Stimulated activated memory B cell treated with anti-CD40 and anti-IgM and Interleukin-4, amounts not matched to agents 10 μg/mL and 1 μg/mL and 100 μg/mL, for 72 hours (primary cell): ENCODE results near the gene TOX4.
"Not testable (repeated sequence)": the region's sequence is repeated elsewhere in the genome, so short reads cannot be mapped to it uniquely, and the experiment has no call there.

Source experiments
- ATAC-seq: fragments of 150-1000 bp; cut with Tn5 transposase; 2 replicates; pipeline ENCODE4 v1.10.0; 2021
- H3K27ac Mint-ChIP-seq: one replicate; pipeline ENCODE4 v1.8.0; 2022; ENCODE audit warnings: mild to moderate bottlenecking, mixed read lengths
- H3K27me3 Mint-ChIP-seq: one replicate; pipeline ENCODE4 v1.8.0; 2022; ENCODE audit warnings: mixed read lengths
- H3K36me3 Mint-ChIP-seq: one replicate; pipeline ENCODE4 v1.8.0; 2022; ENCODE audit warnings: mixed read lengths
- H3K4me1 Mint-ChIP-seq: one replicate; pipeline ENCODE4 v1.8.0; 2022; ENCODE audit warnings: mixed read lengths
- H3K4me3 Mint-ChIP-seq: one replicate; pipeline ENCODE4 v1.8.0; 2022; ENCODE audit warnings: mild to moderate bottlenecking, moderate library complexity, mixed read lengths
- H3K9me3 Mint-ChIP-seq: one replicate; pipeline ENCODE4 v1.8.0; 2022; ENCODE audit warnings: mixed read lengths

Gene TOX4

DNA sequence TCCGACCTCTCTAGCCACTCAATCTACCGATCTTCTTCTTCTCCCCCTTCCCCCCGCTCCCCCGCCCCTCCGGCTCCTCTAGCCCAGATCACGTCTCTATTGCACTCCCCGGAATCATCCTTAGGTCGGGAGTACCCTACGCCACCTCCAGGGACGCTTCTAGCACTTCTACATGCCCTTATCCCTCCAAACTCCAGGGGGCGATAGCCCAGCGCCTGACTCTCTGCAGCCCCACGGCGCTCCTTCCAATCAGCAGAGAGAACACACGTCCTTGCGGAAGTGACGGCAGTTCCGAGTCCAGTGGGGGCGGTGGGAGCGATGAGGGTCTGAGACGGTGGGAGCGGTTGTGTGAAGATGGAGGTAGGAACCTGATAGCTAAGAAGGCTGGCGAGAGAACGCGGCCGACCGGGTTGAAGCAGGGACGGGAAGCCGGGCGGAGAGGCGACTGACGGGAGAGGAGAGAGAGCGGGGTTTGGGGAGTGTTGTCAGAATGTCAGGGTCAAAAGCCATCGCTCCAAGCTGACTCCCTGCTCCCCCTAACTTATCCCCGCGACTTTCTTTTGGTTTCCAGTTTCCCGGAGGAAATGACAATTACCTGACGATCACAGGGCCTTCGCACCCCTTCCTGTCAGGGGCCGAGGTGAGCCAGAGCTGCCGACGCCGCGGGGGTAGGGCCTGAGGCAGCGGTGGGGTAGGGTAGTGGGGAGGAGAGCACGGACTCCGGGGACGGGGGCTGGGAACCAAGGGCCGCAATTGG lies at the start of gene TOX4, which contains the start of gene RAB2B:
Gene TOX4, plus strand, starts transcription at position 271 of the 757 bp plus-strand sequence. Its CDS starts 84 bp downstream, at position 355.
Gene RAB2B, minus strand, starts transcription at position 35 of the 757 bp plus-strand sequence. CDS start 87 bp downstream, outside the sequence.
- peak; percentile 100 for ATAC-seq
- Mint-ChIP-seq H3K27ac (peak within 1 kb of the TSS; percentile 87), H3K4me3 (peak within 1 kb of the TSS; percentile 95), H3K4me1 (peaks cover 44% of the 10 kb centered on the region), H3K36me3 (peaks cover 28% of the 10 kb centered on the region), H3K27me3 (no peaks in the 10 kb centered on the region), H3K9me3 (no peaks in the 10 kb centered on the region)

- ATAC-seq = no peak
- Mint-ChIP-seq H3K36me3 (peaks cover 75% of the 10 kb centered on the region), H3K27me3 (no peaks in the 10 kb centered on the region), H3K27ac (no peak overlapping the region), H3K4me3 (no peak overlapping the region), H3K4me1 (peaks cover 14% of the 10 kb centered on the region), H3K9me3 (no peaks in the 10 kb centered on the region)
These were observed 48.1 kb upstream of the TOX4 start for GRCh38 chr14:21428930-21429329.

DNA sequence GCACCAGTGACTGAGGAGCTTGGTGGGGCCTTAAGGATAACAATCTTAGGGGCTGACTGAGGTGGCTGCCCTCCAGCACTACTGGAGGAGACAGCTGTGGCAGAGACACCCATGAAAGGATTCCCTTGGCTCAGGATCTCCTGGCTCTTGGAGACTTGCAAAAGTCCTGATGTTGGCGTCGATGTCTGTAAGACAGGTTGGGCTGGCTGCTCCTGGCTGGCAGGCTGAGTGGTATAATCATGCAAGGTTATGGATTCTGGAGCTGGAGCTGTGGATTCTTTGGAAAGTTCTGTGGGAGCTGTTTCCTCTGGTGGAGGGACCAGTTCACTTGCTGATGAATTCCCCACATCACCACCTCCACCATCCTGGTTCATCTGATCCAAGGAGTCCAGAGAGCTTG lies 45.9 kb upstream of the TOX4 start:
- H3K4me3 Mint-ChIP-seq = no peak overlapping the region
- H3K9me3 Mint-ChIP-seq = no peaks in the 10 kb centered on the region
- H3K4me1 Mint-ChIP-seq = peaks cover 32% of the 10 kb centered on the region
- H3K36me3 Mint-ChIP-seq = peaks cover 63% of the 10 kb centered on the region
- H3K27me3 Mint-ChIP-seq = no peaks in the 10 kb centered on the region
- ATAC-seq = no peak
- no peak overlapping the region for H3K27ac Mint-ChIP-seq

DNA sequence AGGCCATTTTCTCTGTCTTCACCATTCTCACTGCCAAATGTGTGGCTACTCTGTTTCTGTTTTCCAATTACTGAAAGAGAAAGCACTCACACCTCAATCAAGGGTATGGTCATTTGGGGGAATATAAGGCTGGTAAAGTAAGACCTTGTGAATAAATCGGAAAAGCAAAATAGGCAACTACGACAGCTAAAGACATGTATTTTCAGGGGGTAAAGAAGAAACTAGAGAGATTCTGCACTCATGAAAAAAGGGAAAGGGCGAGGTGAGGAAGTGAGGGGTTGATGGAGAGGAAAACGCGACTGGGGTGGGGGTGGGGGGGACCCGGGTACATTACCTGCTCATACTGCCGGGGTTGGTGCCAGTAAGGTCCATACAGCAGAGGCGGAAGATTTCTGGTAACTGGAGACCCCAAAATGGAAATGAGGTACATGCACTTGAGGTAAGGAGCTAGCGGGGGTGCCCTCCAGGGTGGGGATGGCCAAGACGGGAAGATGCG lies 40.4 kb upstream of the TOX4 start:
- H3K4me1 Mint-ChIP-seq = peaks cover 65% of the 10 kb centered on the region

DNA sequence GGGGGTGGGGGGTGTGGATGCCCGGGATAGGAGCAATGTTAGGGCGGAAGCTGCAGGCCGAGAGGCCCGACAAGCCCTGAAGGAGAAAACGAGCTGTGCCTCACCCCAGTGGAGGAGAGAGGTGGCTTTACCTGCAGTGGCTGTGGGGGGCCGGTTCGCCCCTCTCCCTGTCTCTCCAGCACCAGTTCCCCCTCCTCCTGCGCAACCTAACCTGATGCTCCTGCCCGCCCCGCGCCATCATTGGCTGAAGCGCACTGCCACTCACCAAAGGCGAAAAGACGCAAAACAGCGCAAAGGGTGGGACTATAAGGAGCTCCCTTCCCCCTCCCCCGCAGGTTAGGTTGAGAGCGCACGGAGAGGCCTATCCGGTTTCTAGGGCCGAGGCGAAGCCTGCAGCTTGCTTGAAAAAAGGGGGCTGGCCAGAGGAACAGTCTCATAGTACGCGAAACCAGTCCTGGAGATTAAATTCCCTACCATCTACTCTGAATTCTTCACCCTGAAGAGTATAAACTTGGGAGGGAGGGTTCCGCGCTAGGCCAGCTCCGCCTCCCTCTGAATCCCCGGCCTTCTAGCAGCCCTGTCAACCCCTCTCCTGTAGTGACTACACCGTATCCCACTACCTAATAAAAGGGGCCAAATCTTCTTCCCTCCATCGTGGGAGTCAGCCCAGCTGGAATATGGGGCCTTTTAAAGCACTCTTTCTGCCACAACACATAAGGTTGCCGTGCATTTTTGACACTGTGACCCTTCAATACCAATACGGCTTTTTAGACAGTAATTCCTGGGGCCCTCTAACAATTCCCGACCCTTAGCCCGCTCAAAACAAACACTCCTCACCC lies 39.7 kb upstream of the TOX4 start:
- no peaks in the 10 kb centered on the region for H3K9me3 Mint-ChIP-seq
- peaks cover 69% of the 10 kb centered on the region for H3K4me1 Mint-ChIP-seq
- ATAC-seq = peak; percentile 100
- H3K27me3 Mint-ChIP-seq = no peaks in the 10 kb centered on the region
- peak overlapping the region; percentile 89 for H3K4me3 Mint-ChIP-seq
- peak overlapping the region; percentile 78 for H3K27ac Mint-ChIP-seq
- peaks cover 23% of the 10 kb centered on the region for H3K36me3 Mint-ChIP-seq

More for the DNA sequence above, 40.4 kb upstream of the TOX4 start:
- peak overlapping the region; percentile 78 for H3K27ac Mint-ChIP-seq
- no peaks in the 10 kb centered on the region for H3K27me3 Mint-ChIP-seq
- peaks cover 24% of the 10 kb centered on the region for H3K36me3 Mint-ChIP-seq
- H3K4me3 Mint-ChIP-seq = peak overlapping the region; percentile 89
- H3K9me3 Mint-ChIP-seq = no peaks in the 10 kb centered on the region
- ATAC-seq = no peak

GRCh38 chr14:21440859-21441258 lies 36.1 kb upstream of the TOX4 start:
- H3K27me3 Mint-ChIP-seq = no peaks in the 10 kb centered on the region
- H3K4me3 Mint-ChIP-seq = no peak overlapping the region
- H3K27ac Mint-ChIP-seq = no peak overlapping the region
- no peaks in the 10 kb centered on the region for H3K9me3 Mint-ChIP-seq
- H3K4me1 Mint-ChIP-seq = peaks cover 54% of the 10 kb centered on the region
- ATAC-seq = no peak
- H3K36me3 Mint-ChIP-seq = peaks cover 11% of the 10 kb centered on the region

DNA sequence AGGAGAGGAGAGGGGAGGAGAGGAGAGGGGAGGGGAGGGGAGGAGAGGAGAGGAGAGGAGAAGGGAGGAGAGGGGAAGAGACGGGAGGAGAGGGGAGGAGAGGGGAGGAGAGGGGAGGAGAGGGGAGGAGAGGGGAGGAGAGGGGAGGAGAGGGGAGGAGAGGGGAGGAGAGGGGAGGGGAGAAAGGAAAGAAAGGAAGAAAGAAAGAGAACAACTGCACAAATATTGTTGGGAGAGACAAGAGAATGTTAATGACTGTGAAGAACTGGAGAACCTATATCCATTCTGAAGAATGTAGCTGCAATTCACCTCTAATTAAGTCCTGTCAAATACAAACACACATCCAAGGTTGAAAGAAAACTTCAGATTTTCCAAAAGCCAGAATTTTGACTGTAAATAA lies 34.3 kb upstream of the TOX4 start:
- not testable (repeated sequence) for H3K27ac Mint-ChIP-seq, H3K4me3 Mint-ChIP-seq, H3K27me3 Mint-ChIP-seq, ATAC-seq, H3K9me3 Mint-ChIP-seq
- Mint-ChIP-seq H3K36me3 (peaks cover 22% of the 10 kb centered on the region), H3K4me1 (peaks cover 56% of the 10 kb centered on the region)

- Mint-ChIP-seq H3K4me3 (no peak overlapping the region), H3K36me3 (peaks cover 11% of the 10 kb centered on the region), H3K9me3 (no peaks in the 10 kb centered on the region), H3K27ac (no peak overlapping the region), H3K27me3 (no peaks in the 10 kb centered on the region), H3K4me1 (peaks cover 52% of the 10 kb centered on the region)
- ATAC-seq = no peak
These were observed 27.1 kb upstream of the TOX4 start for GRCh38 chr14:21449899-21450216.

GRCh38 chr14:21454843-21455544 lies 22.0 kb upstream of the TOX4 start:
- H3K4me3 Mint-ChIP-seq = peak overlapping the region; percentile 91
- peaks cover 6% of the 10 kb centered on the region for H3K36me3 Mint-ChIP-seq

GRCh38 chr14:21455592-21455911 lies 21.4 kb upstream of the TOX4 start:
- Mint-ChIP-seq H3K36me3 (peaks cover 7% of the 10 kb centered on the region), H3K4me3 (peak overlapping the region; percentile 91), H3K9me3 (no peaks in the 10 kb centered on the region), H3K4me1 (peaks cover 35% of the 10 kb centered on the region), H3K27me3 (no peaks in the 10 kb centered on the region), H3K27ac (peak overlapping the region; percentile 92)
- ATAC-seq = peak; percentile 45

More at GRCh38 chr14:21454843-21455544, 22.0 kb upstream of the TOX4 start:
- Mint-ChIP-seq H3K27me3 (no peaks in the 10 kb centered on the region), H3K27ac (peak overlapping the region; percentile 92), H3K9me3 (no peaks in the 10 kb centered on the region), H3K4me1 (peaks cover 41% of the 10 kb centered on the region)
- no peak for ATAC-seq

- Mint-ChIP-seq H3K36me3 (peaks cover 12% of the 10 kb centered on the region), H3K4me3 (peak within 1 kb of the TSS; percentile 91), H3K9me3 (no peaks in the 10 kb centered on the region), H3K4me1 (peaks cover 33% of the 10 kb centered on the region), H3K27me3 (no peaks in the 10 kb centered on the region), H3K27ac (peak within 1 kb of the TSS; percentile 92)
- ATAC-seq = peak; percentile 99
These were observed 20.9 kb upstream of the TOX4 start, which contains the start of gene CHD8 for GRCh38 chr14:21455912-21456667. CHD8 (minus strand) TSS chr14:21456123; CDS start chr14:21431643, 24,480 bp downstream.

- Mint-ChIP-seq H3K27me3 (no peaks in the 10 kb centered on the region), H3K27ac (no peak overlapping the region), H3K4me3 (no peak overlapping the region), H3K9me3 (no peaks in the 10 kb centered on the region), H3K4me1 (peaks cover 7% of the 10 kb centered on the region), H3K36me3 (peaks cover 52% of the 10 kb centered on the region)
- no peak for ATAC-seq
These were observed 9.4 kb upstream of the TOX4 start for GRCh38 chr14:21467616-21468015.

DNA sequence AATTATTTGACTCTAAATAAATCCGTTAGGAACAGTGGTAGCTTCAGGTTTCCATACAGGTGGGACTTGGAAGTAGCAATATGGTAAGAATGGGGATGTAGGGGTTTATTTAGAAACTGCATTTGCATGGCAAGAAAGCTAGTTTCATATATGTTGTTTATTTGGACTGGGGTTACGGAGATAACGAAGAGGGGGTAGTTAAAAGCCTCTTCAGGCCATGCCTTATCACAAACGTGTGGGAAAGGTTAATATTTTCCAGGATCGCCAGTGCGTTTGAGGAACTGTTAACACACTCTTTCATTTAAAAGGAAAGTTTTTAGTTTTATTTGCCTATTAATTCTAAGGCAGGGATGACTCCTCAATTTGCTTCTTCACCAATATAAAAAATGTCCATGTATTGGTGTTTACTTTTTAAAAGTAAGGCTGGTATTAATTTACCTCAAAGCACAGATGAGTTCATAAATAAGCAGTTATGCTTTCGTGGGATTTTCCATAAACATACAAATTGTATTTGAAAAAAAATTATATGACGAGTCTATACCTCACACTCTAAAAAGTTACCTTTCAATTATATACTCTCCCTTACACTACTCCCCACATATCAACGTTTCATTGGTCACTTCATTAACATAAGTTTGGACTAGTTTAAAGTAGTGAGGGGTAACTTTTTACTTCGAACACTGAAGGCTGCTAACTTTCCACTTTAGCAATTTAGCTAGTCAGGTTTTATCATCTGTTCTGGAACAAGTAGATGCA lies 1.1 kb upstream of the TOX4 start:
- peak overlapping the region; percentile 87 for H3K27ac Mint-ChIP-seq
- H3K4me1 Mint-ChIP-seq = peaks cover 46% of the 10 kb centered on the region
- H3K9me3 Mint-ChIP-seq = no peaks in the 10 kb centered on the region
- peak overlapping the region; percentile 95 for H3K4me3 Mint-ChIP-seq
- ATAC-seq = no peak
- H3K36me3 Mint-ChIP-seq = peaks cover 31% of the 10 kb centered on the region
- no peaks in the 10 kb centered on the region for H3K27me3 Mint-ChIP-seq

DNA sequence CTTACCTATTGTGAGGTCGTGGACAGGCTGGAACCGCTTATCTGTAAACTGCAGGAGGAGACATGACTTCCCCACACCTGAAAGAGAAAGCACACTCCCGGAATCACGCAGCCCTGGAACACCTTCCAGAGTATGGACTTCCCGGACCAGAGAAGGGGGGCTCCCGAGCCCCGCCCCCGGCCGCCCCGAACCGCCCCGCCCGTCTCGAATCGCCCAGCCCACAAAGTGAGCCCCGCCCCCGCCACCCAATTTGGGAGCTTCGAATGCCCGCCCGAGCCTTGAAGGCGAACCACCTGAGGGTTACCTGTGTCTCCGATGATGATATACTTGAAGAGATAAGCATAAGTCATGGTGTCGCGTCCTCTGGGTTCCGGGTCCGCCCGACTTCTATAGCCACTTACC lies 471 bp upstream of the TOX4 start:
- ATAC-seq = peak; percentile 77

More for the DNA sequence above, 471 bp upstream of the TOX4 start:
- Mint-ChIP-seq H3K4me1 (peaks cover 46% of the 10 kb centered on the region), H3K27ac (peak overlapping the region; percentile 87), H3K9me3 (no peaks in the 10 kb centered on the region), H3K36me3 (peaks cover 31% of the 10 kb centered on the region), H3K4me3 (peak overlapping the region; percentile 95), H3K27me3 (no peaks in the 10 kb centered on the region)
